NCI-H226 (cell line): ENCODE data around the gene CDKAL1.
"Not testable (repeated sequence)": the region's sequence is repeated elsewhere in the genome, so short reads cannot be mapped to it uniquely, and the experiment has no call there.

Experiments
- DNase-seq: peaks from one replicate; pipeline ENCODE4 v3.0.0-alpha.2; 2015

CDKAL1 gene

GRCh38 chr6:20900389-20901160 lies 366.3 kb downstream of the CDKAL1 start:
- DNase-seq: no peak

- no peak for DNase-seq
Observed at GRCh38 chr6:20905377-20905776, 371.1 kb downstream of the CDKAL1 start.

GRCh38 chr6:20906945-20907344 lies 372.7 kb downstream of the CDKAL1 start:
- peak; percentile 62 for DNase-seq

- no peak for DNase-seq
Observed at GRCh38 chr6:20907486-20908071, 373.3 kb downstream of the CDKAL1 start.

GRCh38 chr6:20909621-20910020 lies 375.4 kb downstream of the CDKAL1 start:
- no peak for DNase-seq

GRCh38 chr6:20911712-20912111 lies 377.5 kb downstream of the CDKAL1 start:
- no peak for DNase-seq

- DNase-seq: no peak
Observed at GRCh38 chr6:20915156-20915555, 380.9 kb downstream of the CDKAL1 start.

- DNase-seq: no peak
Observed at GRCh38 chr6:20915626-20916025, 381.4 kb downstream of the CDKAL1 start.

- DNase-seq: no peak
Observed at GRCh38 chr6:20916086-20916485, 381.8 kb downstream of the CDKAL1 start.

GRCh38 chr6:20918868-20919267 lies 384.6 kb downstream of the CDKAL1 start:
- no peak for DNase-seq

- DNase-seq: no peak
Observed at GRCh38 chr6:20919677-20920385, 385.6 kb downstream of the CDKAL1 start.

GRCh38 chr6:20921578-20921977 lies 387.3 kb downstream of the CDKAL1 start:
- no peak for DNase-seq

GRCh38 chr6:20922743-20923142 lies 388.5 kb downstream of the CDKAL1 start:
- no peak for DNase-seq

- DNase-seq: not testable (repeated sequence)
Observed at GRCh38 chr6:20924094-20924493, 389.8 kb downstream of the CDKAL1 start.

- DNase-seq: no peak
Observed at GRCh38 chr6:20924911-20925543, 390.8 kb downstream of the CDKAL1 start.

- no peak for DNase-seq
Observed at GRCh38 chr6:20927130-20927860, 393.0 kb downstream of the CDKAL1 start.

- no peak for DNase-seq
Observed at GRCh38 chr6:20929283-20929682, 395.0 kb downstream of the CDKAL1 start.

GRCh38 chr6:20931093-20931492 lies 396.8 kb downstream of the CDKAL1 start:
- no peak for DNase-seq

GRCh38 chr6:20931772-20932171 lies 397.5 kb downstream of the CDKAL1 start:
- no peak for DNase-seq

GRCh38 chr6:20932284-20932683 lies 398.0 kb downstream of the CDKAL1 start:
- DNase-seq: no peak

- DNase-seq: no peak
Observed at GRCh38 chr6:20933057-20933788, 399.0 kb downstream of the CDKAL1 start.

- DNase-seq: no peak
Observed at GRCh38 chr6:20936949-20937348, 402.7 kb downstream of the CDKAL1 start.
